ENCODE measurements around the gene MOB4.
"Not testable (repeated sequence)": the region's sequence is repeated elsewhere in the genome, so short reads cannot be mapped to it uniquely, and the experiment has no call there.

Gene MOB4

GRCh38 chr2:197515315-197515738, 539 bp upstream of the MOB4 start:
- DNase-seq, result no peak

- no peak for DNase-seq
Measured at GRCh38 chr2:197516393-197516761, 511 bp downstream of the MOB4 start.

GRCh38 chr2:197517150-197517549, 1.3 kb downstream of the MOB4 start:
- no peak for DNase-seq

DNA sequence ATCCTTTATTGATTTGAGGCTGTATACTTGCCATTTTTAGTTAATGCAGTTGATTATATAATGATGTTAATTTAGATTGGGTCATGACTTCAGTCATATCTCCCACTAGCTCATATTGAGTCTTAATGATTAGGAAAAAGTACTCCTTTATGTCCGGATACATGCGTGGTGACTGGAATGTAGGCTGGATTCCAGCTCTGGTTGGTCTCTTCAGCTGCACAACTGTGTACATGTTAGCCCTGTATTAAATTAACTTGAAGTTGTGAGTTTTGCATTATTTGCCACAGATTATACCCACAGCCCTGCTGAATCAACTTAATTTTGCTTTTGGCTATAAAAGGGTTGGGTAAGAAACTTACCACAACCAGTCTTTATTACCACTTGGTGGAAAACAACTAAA, 22.5 kb downstream of the MOB4 start:
- no peak for DNase-seq

- DNase-seq, result no peak
Measured at GRCh38 chr2:197539734-197540133, 23.9 kb downstream of the MOB4 start.

- DNase-seq, result no peak
Measured at GRCh38 chr2:197543206-197543605, 27.3 kb downstream of the MOB4 start.

DNA sequence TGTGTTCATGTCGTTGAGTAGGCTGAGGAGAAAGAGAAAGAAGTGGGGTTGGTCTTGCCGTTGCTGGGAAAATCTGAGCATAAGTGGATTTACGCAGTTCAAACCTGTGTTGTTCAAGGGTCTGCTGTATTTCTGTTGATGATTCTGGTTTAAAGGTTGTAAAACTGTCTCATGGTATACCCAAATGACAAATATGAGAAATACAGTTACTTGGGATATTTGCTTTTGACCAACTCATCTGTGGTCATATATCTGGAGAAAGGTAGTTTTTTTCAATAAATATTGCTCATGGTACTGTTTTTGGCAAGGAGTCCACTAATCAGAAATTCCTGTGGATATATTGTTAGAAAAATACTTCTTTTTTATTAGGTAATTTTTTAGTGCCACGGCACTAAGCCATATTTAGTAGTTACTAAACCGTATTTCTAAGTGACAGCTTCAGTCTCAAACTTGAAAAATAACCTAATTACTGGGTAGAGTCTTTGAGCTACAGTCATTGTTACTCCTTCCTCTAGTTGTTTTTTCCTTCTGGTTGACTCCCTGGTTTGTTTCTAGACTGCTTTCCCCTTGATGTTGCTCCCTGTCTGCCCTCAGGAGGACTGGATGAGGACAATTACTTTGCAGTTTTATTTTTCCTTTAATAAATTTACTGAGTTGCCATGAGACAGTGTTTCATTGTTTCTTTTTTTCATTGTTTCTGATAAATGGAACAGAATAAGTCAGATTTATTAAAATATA, 31.5 kb downstream of the MOB4 start:
- DNase-seq, result no peak

DNA sequence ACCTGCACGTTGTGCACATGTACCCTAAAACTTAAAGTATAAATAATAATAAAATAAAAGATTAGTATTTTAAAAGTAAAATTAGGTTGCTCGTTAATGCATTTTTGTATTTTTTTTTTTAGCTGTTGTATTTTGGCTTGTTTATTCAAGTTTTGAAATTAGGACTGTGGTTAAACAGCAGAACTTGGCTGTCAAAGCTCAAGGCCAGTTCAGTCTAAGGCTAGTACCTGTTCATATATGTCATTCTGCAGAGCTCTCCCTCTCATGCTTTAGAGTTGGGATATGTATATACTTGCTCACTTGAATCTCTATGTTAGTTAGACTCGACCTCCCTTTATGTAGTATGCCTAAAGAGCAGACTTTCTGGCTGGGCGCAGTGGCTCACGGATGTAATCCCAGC, 32.7 kb downstream of the MOB4 start:
- no peak for DNase-seq

DNA sequence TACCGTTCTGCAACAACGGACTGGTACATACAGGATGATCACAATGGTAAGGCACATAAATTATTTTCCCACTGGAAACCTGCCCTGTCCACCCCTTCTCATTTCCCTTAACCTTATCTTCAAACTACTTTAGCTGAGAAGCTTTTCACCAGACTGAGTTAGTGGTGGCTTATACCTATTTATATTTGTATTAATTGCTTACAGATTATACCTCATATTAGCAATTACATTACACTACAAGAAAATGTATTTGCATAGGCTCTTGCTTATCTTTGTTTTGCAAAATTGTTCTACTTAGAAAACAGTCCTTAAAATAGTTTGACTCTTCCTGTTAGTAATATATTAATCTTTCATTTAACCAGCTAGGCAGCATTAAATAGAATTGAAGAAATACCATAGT, 35.4 kb downstream of the MOB4 start:
- not testable (repeated sequence) for DNase-seq

GRCh38 chr2:197555467-197555866, 39.6 kb downstream of the MOB4 start:
- no peak for DNase-seq

DNA sequence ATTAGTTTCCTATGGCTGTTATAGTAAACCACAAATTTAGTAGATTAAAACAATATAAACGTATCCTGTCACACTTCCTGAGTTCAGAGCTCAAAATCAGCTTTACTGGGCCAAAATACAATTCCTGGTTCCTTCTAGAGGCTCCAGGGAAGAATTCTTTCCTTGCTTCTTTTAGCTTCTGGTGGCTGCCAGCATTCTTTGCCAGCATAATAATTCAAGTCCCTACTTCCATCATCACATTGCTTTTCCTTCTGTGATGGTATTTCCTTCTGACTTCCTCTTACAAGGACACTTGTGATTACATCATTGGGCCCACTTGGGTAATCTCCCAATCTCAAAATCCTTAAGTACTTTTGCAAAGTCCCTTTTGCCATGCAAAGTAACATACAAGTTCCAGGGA, 40.6 kb downstream of the MOB4 start:
- DNase-seq, result no peak

- no peak for DNase-seq
Measured at GRCh38 chr2:197558393-197558792, 42.5 kb downstream of the MOB4 start.

DNA sequence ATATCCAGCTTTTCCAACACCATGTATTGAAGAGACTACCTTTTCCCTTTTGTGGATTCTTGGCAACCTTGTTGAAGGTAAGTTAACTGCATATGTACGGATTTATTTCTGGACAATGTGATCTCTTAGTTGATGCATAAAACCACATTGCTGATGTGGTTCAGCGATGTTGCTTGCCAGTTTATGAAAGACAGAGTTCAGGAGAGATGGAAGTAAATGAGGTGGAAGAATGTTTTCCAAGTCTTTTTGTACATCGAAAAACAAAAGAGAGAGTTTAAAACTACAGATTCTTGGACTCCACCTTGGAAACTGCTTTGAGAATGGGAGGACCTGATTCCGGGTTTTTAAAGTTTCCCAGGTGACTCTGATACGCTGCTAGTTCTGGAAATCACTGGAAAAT, 43.8 kb downstream of the MOB4 start:
- no peak for DNase-seq

- DNase-seq, result no peak
Measured at GRCh38 chr2:197560146-197560665, 44.3 kb downstream of the MOB4 start.

GRCh38 chr2:197571627-197572271, 55.9 kb downstream of the MOB4 start:
- DNase-seq, result no peak

GRCh38 chr2:197573608-197574007, 57.7 kb downstream of the MOB4 start:
- DNase-seq, result no peak

- DNase-seq, result no peak
Measured at GRCh38 chr2:197575987-197576386, 60.1 kb downstream of the MOB4 start.

DNA sequence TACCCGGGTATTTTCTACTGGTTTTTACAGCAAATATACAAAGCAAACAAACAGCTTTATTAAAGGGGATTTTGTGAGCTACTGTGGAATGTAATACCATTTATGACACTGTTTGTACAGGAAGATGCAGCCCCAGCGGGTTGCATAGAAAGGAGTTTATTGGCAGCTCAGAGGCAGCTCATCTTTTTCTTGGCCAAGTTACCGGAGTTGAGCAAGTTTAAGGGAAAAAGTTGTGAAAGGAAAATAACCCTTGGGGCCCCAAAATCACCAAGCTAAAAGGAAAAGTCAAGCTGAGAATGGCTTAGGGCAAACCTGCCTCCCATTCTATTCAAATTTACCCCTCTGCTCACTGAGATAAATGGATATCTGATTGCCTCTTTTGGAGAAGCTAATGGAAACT, 60.8 kb downstream of the MOB4 start:
- no peak for DNase-seq

DNA sequence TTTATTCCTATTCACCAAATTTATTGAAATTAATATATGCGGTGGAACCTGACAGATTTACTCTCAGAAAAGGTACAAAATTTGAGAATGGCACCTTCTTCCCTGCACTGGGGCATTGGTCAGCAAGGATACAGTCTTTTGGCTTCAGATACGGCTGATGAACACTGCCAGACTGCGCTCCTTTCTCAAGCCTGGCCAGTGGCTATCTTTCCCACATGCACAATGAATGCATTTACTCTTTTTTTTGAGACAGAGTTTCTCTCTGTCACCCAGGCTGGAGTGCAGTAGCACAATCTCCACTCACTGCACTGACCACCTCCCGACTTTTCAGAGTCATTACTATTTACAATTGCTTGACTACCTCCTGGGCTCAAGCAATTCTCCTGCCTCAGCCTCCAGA, 61.6 kb downstream of the MOB4 start:
- no peak for DNase-seq

DNA sequence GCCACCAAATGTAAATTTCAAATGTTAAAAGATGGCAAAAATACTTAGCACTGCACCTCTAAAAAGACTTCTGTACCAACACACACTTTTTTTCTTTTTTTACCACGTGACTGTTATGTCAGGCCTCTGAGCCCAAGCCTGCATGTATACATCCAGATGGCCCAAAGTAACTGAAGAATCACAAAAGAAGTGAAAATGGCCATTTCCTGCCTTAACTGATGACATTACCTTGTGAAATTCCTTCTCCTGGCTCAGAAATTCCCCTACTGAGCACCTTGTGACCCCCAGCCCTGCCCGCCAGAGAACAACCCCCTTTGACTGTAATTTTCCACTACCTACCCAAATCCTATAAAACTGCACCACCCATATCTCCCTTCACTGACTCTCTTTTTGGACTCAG, 62.4 kb downstream of the MOB4 start:
- DNase-seq, result not testable (repeated sequence)

- not testable (repeated sequence) for DNase-seq
Measured at GRCh38 chr2:197580166-197580565, 64.3 kb downstream of the MOB4 start.

DNA sequence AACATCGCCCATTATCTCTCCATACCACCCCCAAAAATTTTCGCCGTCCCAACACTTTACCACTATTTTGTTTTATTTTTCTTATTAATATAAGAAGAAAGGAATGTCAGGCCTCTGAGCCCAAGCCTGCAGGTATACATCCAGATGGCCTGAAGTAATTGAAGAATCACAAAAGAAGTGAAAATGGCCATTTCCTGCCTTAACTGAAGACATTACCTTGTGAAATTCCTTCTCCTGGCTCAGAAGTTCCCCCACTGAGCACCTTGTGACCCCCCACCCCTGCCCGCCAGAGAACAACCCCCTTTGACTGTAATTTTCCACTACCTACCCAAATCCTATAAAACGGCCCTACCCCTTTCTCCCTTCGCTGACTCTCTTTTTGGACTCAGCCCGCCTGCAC, 71.4 kb downstream of the MOB4 start:
- DNase-seq, result not testable (repeated sequence)

DNA sequence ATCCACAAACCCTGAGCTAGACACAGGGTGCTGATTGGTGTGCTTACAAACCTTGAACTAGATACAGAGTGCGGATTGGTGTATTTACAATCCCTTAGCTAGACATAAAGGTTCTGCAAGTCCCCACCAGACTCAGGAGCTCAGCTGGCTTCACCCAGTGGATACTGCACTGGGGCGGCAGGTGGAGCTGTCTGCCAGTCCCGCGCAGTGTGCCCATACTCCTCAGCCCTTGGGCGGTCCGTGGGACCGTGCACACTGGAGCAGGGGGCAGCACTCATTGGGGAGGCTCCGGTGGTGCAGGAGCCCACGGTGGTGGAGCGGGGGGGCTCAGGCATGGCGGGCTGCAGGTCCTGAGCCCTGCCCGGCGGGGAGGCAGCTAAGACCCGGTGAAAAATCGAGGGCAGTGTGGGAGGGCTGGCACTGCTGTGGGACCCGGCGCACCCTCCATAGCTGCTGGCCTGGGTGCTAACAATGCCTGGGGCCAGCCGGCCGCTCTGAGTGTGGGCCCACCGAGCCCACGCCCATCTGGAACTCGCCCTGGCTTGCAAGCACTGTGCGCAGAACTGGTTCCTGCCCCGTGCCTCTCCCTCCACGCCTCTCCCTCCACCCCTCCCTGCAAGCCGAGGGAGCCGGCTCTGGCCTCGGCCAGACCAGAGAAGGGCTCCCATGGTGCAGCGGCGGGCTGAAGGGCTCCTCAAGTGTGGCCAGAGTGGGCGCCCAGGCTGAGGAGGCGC, 75.6 kb downstream of the MOB4 start:
- DNase-seq, result no peak

- no peak for DNase-seq
Measured at GRCh38 chr2:197596766-197597165, 80.9 kb downstream of the MOB4 start.
